Breast epithelium (tissue), 3 donors: ENCODE results near the gene DCANP1.

Experiments used
- CTCF ChIP-seq, 3 donors: fragments of 450-650 bp; IDR thresholded peaks; one replicate each; pipeline ENCODE4 v1.5.1; 2016 to 2017; ENCODE audit warnings: antibody characterized with exemption in 3 of 3, mild to moderate bottlenecking in 3 of 3, moderate library complexity in 3 of 3
- POLR2A ChIP-seq: fragments of 450-650 bp; IDR thresholded peaks from one replicate; pipeline ENCODE4 v1.6.1; 2016; ENCODE audit warnings: antibody characterized with exemption, mild to moderate bottlenecking, moderate library complexity

GRCh38 chr5:135433681-135434426 lies 13.3 kb downstream of the DCANP1 start:
- TF ChIP-seq CTCF (IDR thresholded peaks at IDR 0.05) (no peak), POLR2A (no peak)
